Progenitor cell of endocrine pancreas (in vitro differentiated cells): ENCODE data around the gene MSANTD1. TPM values are rescaled to one million over a fixed set of nuclear protein-coding genes. Genes with fewer than 3 reads are reported as not detected.

Source experiments
- DNase-seq: peaks from one replicate; pipeline ENCODE4 v3.0.0; 2021; ENCODE audit warnings: low spot score; ENCODE audit not compliant: unreplicated experiment
- H3K27ac Mint-ChIP-seq: 2 replicates; pipeline ENCODE4 v1.8.0; 2021; ENCODE audit warnings: mild to moderate bottlenecking, moderate library complexity, mixed read lengths
- H3K27me3 Mint-ChIP-seq: 2 replicates; pipeline ENCODE4 v1.8.0; 2021; ENCODE audit warnings: mixed read lengths
- H3K36me3 Mint-ChIP-seq: 2 replicates; pipeline ENCODE4 v1.8.0; 2022; ENCODE audit warnings: mixed read lengths; ENCODE audit not compliant: insufficient read depth
- H3K4me1 Mint-ChIP-seq: 2 replicates; pipeline ENCODE4 v1.8.0; 2021; ENCODE audit warnings: low read depth, mixed read lengths
- H3K4me3 Mint-ChIP-seq: 2 replicates; pipeline ENCODE4 v1.8.0; 2021; ENCODE audit warnings: low read depth, mild to moderate bottlenecking, moderate library complexity, mixed read lengths
- H3K9me3 Mint-ChIP-seq: 2 replicates; pipeline ENCODE4 v1.8.0; 2021; ENCODE audit warnings: low read depth, mixed read lengths
- CTCF ChIP-seq: fragments of 200-600 bp; sonication (generic); IDR thresholded peaks from one replicate; pipeline ENCODE4 v1.5.0; 2021; ENCODE audit warnings: antibody characterized with exemption, mild to moderate bottlenecking; ENCODE audit not compliant: unreplicated experiment
- total RNA-seq: library from RNA; stranded (reverse); gene quantifications from 2 replicates; pipeline ENCODE4 v1.2.1, GENCODE V29; 2021

The MSANTD1 gene
- total RNA-seq, 1 donor from 2014 or later = 2.1 TPM

- TF ChIP-seq CTCF = no peak
- Mint-ChIP-seq H3K27me3 (no peaks in the 10 kb centered on the region), H3K4me1 (no peaks in the 10 kb centered on the region), H3K9me3 (no peaks in the 10 kb centered on the region), H3K4me3 (no peak overlapping the region), H3K27ac (no peak overlapping the region), H3K36me3 (peaks cover 4% of the 10 kb centered on the region)
- no peak for DNase-seq
These were observed 14.9 kb downstream of the MSANTD1 start for GRCh38 chr4:3263876-3264193.

GRCh38 chr4:3266076-3266475 is 17.1 kb downstream of the MSANTD1 start:
- H3K9me3 Mint-ChIP-seq = no peaks in the 10 kb centered on the region
- DNase-seq = no peak
- no peak overlapping the region for H3K4me3 Mint-ChIP-seq
- no peaks in the 10 kb centered on the region for H3K27me3 Mint-ChIP-seq
- H3K36me3 Mint-ChIP-seq = peaks cover 1% of the 10 kb centered on the region
- TF ChIP-seq CTCF = no peak
- H3K27ac Mint-ChIP-seq = peak overlapping the region; percentile 77
- no peaks in the 10 kb centered on the region for H3K4me1 Mint-ChIP-seq

GRCh38 chr4:3267576-3268394 is 18.8 kb downstream of the MSANTD1 start:
- H3K27me3 Mint-ChIP-seq = no peaks in the 10 kb centered on the region
- no peak overlapping the region for H3K27ac Mint-ChIP-seq
- no peak overlapping the region for H3K4me3 Mint-ChIP-seq
- no peaks in the 10 kb centered on the region for H3K4me1 Mint-ChIP-seq
- peak; percentile 6 for DNase-seq
- no peak for TF ChIP-seq CTCF
- no peaks in the 10 kb centered on the region for H3K9me3 Mint-ChIP-seq
- peaks cover 1% of the 10 kb centered on the region for H3K36me3 Mint-ChIP-seq

GRCh38 chr4:3268395-3269104 is 19.6 kb downstream of the MSANTD1 start:
- DNase-seq = peak; percentile 3
- peaks cover 1% of the 10 kb centered on the region for H3K36me3 Mint-ChIP-seq
- no peak overlapping the region for H3K4me3 Mint-ChIP-seq
- no peak overlapping the region for H3K27ac Mint-ChIP-seq
- H3K27me3 Mint-ChIP-seq = no peaks in the 10 kb centered on the region
- no peaks in the 10 kb centered on the region for H3K4me1 Mint-ChIP-seq
- H3K9me3 Mint-ChIP-seq = peaks cover 2% of the 10 kb centered on the region
- TF ChIP-seq CTCF = no peak

GRCh38 chr4:3269105-3269927 is 20.4 kb downstream of the MSANTD1 start:
- Mint-ChIP-seq H3K9me3 (peaks cover 3% of the 10 kb centered on the region), H3K27me3 (no peaks in the 10 kb centered on the region), H3K27ac (no peak overlapping the region), H3K36me3 (peaks cover 1% of the 10 kb centered on the region), H3K4me1 (no peaks in the 10 kb centered on the region), H3K4me3 (no peak overlapping the region)
- peak; percentile 7 for DNase-seq
- TF ChIP-seq CTCF = no peak
